Stimulated activated CD4-positive, alpha-beta T cell treated with anti-CD3 and anti-CD28 coated beads, TNF-alpha, amount 100 ng/mL, for 1 hour (primary cell): Measurements from ENCODE around the gene LRRC74B.
A peak's percentile ranks its signal among the peaks of the same experiment; 100 is the strongest.

ENCODE experiments used
- DNase-seq, 3 donors: peaks; one replicate each; pipeline ENCODE4 v3.0.0-alpha.2; 2020; ENCODE audit warnings: low read depth in 3 of 3, low spot score in 1 of 3

The LRRC74B gene

GRCh38 chr22:21101877-21102638, 56.3 kb downstream of the LRRC74B start:
- DNase-seq: no peak

GRCh38 chr22:21102659-21103267, 57.0 kb downstream of the LRRC74B start:
- peak; percentile 27 to 68 (median 34) for DNase-seq

GRCh38 chr22:21103633-21104032, 57.9 kb downstream of the LRRC74B start:
- DNase-seq: no peak

- no peak for DNase-seq
Observed at GRCh38 chr22:21104126-21104691, 58.5 kb downstream of the LRRC74B start.

DNA sequence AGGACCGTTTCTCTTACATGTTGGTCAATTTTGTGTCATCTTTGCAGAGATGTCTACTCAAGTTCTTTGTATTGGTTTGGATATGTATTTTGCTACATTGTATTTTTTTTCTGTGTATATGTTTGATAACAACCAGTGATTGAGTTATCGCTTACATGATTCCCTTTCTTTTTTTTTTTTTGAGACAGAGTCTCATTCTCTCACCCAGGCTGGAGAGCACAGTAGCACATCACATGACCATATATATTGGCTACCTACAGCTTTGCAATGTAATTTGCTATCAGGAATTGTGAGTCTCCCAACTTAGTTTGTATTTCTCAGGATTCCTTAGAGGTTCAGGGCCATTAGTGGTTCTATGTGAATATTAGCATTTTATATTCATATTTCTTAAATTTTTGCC, 59.5 kb downstream of the LRRC74B start:
- no peak for DNase-seq

GRCh38 chr22:21106000-21106399, 60.3 kb downstream of the LRRC74B start:
- no peak for DNase-seq

DNA sequence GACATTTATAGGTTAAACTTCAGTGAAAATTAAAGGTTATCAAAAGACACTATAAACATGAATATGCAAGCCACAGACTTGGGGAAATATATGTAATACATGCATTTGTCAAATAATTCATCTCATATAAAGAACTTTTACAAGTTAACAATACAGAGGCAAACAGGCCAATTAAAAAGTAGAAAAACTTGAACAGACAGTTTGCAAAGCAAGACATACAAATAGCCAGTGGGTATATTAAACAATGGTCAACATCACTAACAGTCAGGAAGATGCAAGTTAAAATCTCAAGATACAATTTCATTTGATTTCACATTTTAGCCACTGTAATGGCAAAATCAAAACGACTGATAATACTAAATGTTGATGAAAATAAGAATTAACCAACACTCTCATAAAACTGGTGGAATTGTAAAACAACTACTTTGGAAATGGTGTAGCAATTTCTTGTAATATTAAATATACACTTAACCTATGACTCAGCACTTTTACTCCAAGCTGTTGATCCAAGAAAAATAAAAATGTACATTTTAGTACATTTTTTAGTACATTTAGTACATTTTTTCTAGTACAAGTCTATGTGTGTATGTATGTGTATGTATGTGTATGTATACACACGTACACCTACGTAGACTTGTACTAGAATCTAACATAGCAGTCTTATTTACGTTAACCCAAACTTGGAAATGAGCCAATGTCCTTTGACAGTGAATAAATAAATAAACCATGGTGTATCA, 62.8 kb downstream of the LRRC74B start:
- no peak for DNase-seq
